H1 (cell line): Measurements from ENCODE around the gene MPHOSPH8. TPM values are rescaled to one million over a fixed set of nuclear protein-coding genes. Genes with fewer than 3 reads are reported as not detected.

Experiments used
- CTCF ChIA-PET: fragments of 300-600 bp; sonication (Branson Sonifier 250); formaldehyde crosslinking; loops from one replicate; lab custom pipeline; 2021; ENCODE audit not compliant: partially characterized antibody; lab: Charles Lee
- POLR2A ChIA-PET: fragments of 300-600 bp; sonication (Branson Sonifier 250); formaldehyde crosslinking; loops from one replicate; lab custom pipeline; 2021; ENCODE audit warnings: inconsistent platforms; ENCODE audit not compliant: partially characterized antibody; lab: Charles Lee
- DNase-seq, 2 experiments: peaks; one replicate each; pipeline versions ENCODE4 v3.0.0 to v3.0.0-alpha.2; 2010 to 2022; ENCODE audit warnings: low spot score in 2 of 2, low read depth in 1 of 2, mixed read lengths in 1 of 2
- FAIRE-seq: peaks from 2 replicates; lab custom pipeline; 2011; peaks lifted over from hg19 to GRCh38; lab: Jason Lieb, UNC
- H2AFZ ChIP-seq: 2 replicates; pipeline ENCODE4 v1.8.1; 2012; ENCODE audit warnings: low read length, inconsistent platforms
- H2AK5ac ChIP-seq: 2 replicates; pipeline ENCODE4 v1.6.1; 2013; ENCODE audit warnings: low read depth, low read length
- H2BK120ac ChIP-seq: replicated peaks from 2 replicates; pipeline ENCODE3; 2013; ENCODE audit warnings: low read depth, low read length, inconsistent platforms
- H2BK12ac ChIP-seq: 2 replicates; pipeline ENCODE4 v1.6.1; 2013; ENCODE audit warnings: low read depth, low read length
- H2BK15ac ChIP-seq: 2 replicates; pipeline ENCODE4 v1.6.1; 2013; ENCODE audit warnings: low read length
- H2BK20ac ChIP-seq: 2 replicates; pipeline ENCODE4 v1.6.1; 2013; ENCODE audit warnings: low read length
- H2BK5ac ChIP-seq: 2 replicates; pipeline ENCODE4 v1.6.1; 2013; ENCODE audit warnings: low read depth, low read length
- H3K14ac ChIP-seq: 2 replicates; pipeline ENCODE4 v1.6.1; 2013; ENCODE audit warnings: inconsistent platforms; ENCODE audit not compliant: insufficient read length
- H3K18ac ChIP-seq: 2 replicates; pipeline ENCODE4 v1.6.1; 2013; ENCODE audit warnings: low read length; ENCODE audit errors: extremely low read depth
- H3K23ac ChIP-seq: 2 replicates; pipeline ENCODE4 v1.6.1; 2013; ENCODE audit warnings: inconsistent platforms; ENCODE audit not compliant: insufficient read length
- H3K23me2 ChIP-seq: 2 replicates; pipeline ENCODE4 v1.6.1; 2013; ENCODE audit warnings: low read depth, low read length
- H3K27ac ChIP-seq: 2 replicates; pipeline ENCODE4 v1.6.1; 2011; ENCODE audit warnings: low read depth, low read length, inconsistent platforms
- H3K27me3 ChIP-seq, 4 experiments: replicated peaks in 1 of 4; 1 replicate in 1 of 4; 2 replicates in 3 of 4; pipeline versions ENCODE4 v1.6.1 to v1.8.1; 2011 to 2013; ENCODE audit warnings: low read length in 3 of 4, mild to moderate bottlenecking in 3 of 4, inconsistent platforms in 2 of 4, mixed read lengths in 2 of 4, moderate library complexity in 1 of 4; ENCODE audit not compliant: control insufficient read depth in 3 of 4, insufficient read depth in 3 of 4; ENCODE audit errors: extremely low read depth in 1 of 4
- H3K36me3 ChIP-seq, 4 experiments: 2 replicates each; pipeline versions ENCODE4 v1.6.1 to v1.8.1; 2011 to 2013; ENCODE audit warnings: mild to moderate bottlenecking in 4 of 4, low read length in 3 of 4, moderate library complexity in 2 of 4, control low read depth in 1 of 4, inconsistent platforms in 1 of 4; ENCODE audit not compliant: insufficient read depth in 4 of 4, control insufficient read depth in 2 of 4
- H3K4ac ChIP-seq: replicated peaks from 2 replicates; pipeline ENCODE3; 2013; ENCODE audit warnings: low read length, low read depth, mixed read lengths, inconsistent platforms; ENCODE audit not compliant: insufficient read length
- H3K4me1 ChIP-seq, 4 experiments: replicated peaks in 1 of 4; 1 replicate in 1 of 4; 2 replicates in 3 of 4; pipeline versions ENCODE4 v1.6.1 to v1.8.1; 2011 to 2013; ENCODE audit warnings: low read length in 3 of 4, inconsistent platforms in 2 of 4, mixed read lengths in 1 of 4; ENCODE audit not compliant: insufficient read depth in 4 of 4, control insufficient read depth in 3 of 4
- H3K4me2 ChIP-seq, 2 experiments: 2 replicates each; pipeline versions ENCODE4 v1.6.1 to v1.8.1; 2011 to 2013; ENCODE audit warnings: low read depth in 2 of 2, low read length in 2 of 2, control low read depth in 1 of 2, inconsistent platforms in 1 of 2, mild to moderate bottlenecking in 1 of 2; ENCODE audit not compliant: insufficient read depth in 1 of 2
- H3K4me3 ChIP-seq, 4 experiments: fragments of 200-600, 300-600 bp in 1 of 4; sonication (generic), shearing (Covaris generic), sonication (Bioruptor Twin) in 1 of 4; 2 replicates each; pipeline versions ENCODE4 v1.5.1 to v1.8.1; 2011 to 2016; ENCODE audit warnings: low read length in 4 of 4, low read depth in 3 of 4, control low read depth in 2 of 4, inconsistent platforms in 2 of 4, mild to moderate bottlenecking in 2 of 4, mixed read lengths in 1 of 4, moderate library complexity in 1 of 4; ENCODE audit not compliant: insufficient read depth in 2 of 4; ENCODE audit errors: extremely low read depth in 1 of 4
- H3K56ac ChIP-seq: replicated peaks from 2 replicates; pipeline ENCODE3; 2013; ENCODE audit warnings: low read depth, mild to moderate bottlenecking, mixed read lengths, low read length, inconsistent platforms; ENCODE audit not compliant: insufficient read length
- H3K79me1 ChIP-seq: 2 replicates; pipeline ENCODE4 v1.6.1; 2013; ENCODE audit warnings: low read depth, low read length, control low read depth
- H3K79me2 ChIP-seq, 2 experiments: 2 replicates each; pipeline versions ENCODE4 v1.6.1 to v1.8.1; 2012 to 2013; ENCODE audit warnings: low read length in 2 of 2, mild to moderate bottlenecking in 2 of 2, inconsistent platforms in 1 of 2; ENCODE audit not compliant: insufficient read depth in 2 of 2, control insufficient read depth in 1 of 2
- H3K9ac ChIP-seq, 4 experiments: replicated peaks in 1 of 4; 1 replicate in 1 of 4; 2 replicates in 3 of 4; pipeline versions ENCODE4 v1.6.1 to v1.8.1; 2011 to 2013; ENCODE audit warnings: low read depth in 3 of 4, low read length in 3 of 4, control low read depth in 2 of 4, mild to moderate bottlenecking in 2 of 4, moderate library complexity in 2 of 4, inconsistent platforms in 1 of 4; ENCODE audit errors: extremely low read depth in 1 of 4
- H3K9me3 ChIP-seq, 2 experiments: 2 replicates each; pipeline versions ENCODE4 v1.6.1 to v1.8.1; 2012 to 2013; ENCODE audit warnings: mild to moderate bottlenecking in 2 of 2, moderate library complexity in 2 of 2, control low read depth in 1 of 2, inconsistent platforms in 1 of 2, low read depth in 1 of 2, low read length in 1 of 2, mixed read lengths in 1 of 2; ENCODE audit not compliant: insufficient read depth in 2 of 2
- H4K20me1 ChIP-seq, 2 experiments: replicated peaks in 1 of 2; 2 replicates each; pipeline versions ENCODE3 to v1.8.1; 2011 to 2013; ENCODE audit warnings: inconsistent platforms in 2 of 2, low read length in 2 of 2, mild to moderate bottlenecking in 1 of 2; ENCODE audit not compliant: insufficient read depth in 2 of 2, control insufficient read depth in 1 of 2
- H4K5ac ChIP-seq: 2 replicates; pipeline ENCODE4 v1.6.1; 2013; ENCODE audit warnings: low read length, low read depth, mixed read lengths, inconsistent platforms; ENCODE audit not compliant: insufficient read length
- H4K8ac ChIP-seq: 2 replicates; pipeline ENCODE4 v1.8.0; 2013; ENCODE audit warnings: mild to moderate bottlenecking, moderate library complexity, low read length, inconsistent platforms; ENCODE audit not compliant: insufficient read depth; ENCODE audit errors: extremely low read depth
- H4K91ac ChIP-seq: replicated peaks from 2 replicates; pipeline ENCODE3; 2013; ENCODE audit warnings: low read length, mixed read lengths, inconsistent platforms; ENCODE audit not compliant: insufficient read length
- CTBP2 ChIP-seq: IDR thresholded peaks from 2 replicates; pipeline ENCODE4 v1.7.0; 2011; ENCODE audit warnings: borderline replicate concordance, mild to moderate bottlenecking, moderate library complexity, mixed read lengths, low read length; ENCODE audit not compliant: insufficient read depth, insufficient read length
- ZNF274 ChIP-seq: IDR thresholded peaks from 2 replicates; pipeline ENCODE4 v1.7.0; 2012; ENCODE audit warnings: low read length, borderline replicate concordance; ENCODE audit errors: extremely low read depth
- WGBS, 2 experiments: shearing (Covaris generic) in 1 of 2; methylation state at CpG; one replicate each; pipeline versions ENCODE4 v1.1.6 to v1.1.7; 2013 to 2015; ENCODE audit warnings: low lambda C conversion rate in 2 of 2, mixed read lengths in 2 of 2, inconsistent platforms in 1 of 2, low coverage in 1 of 2, missing lambda C conversion rate in 1 of 2; ENCODE audit not compliant: insufficient replicate concordance in 2 of 2, insufficient coverage in 1 of 2, insufficient read length in 1 of 2; ENCODE audit errors: extremely low coverage in 1 of 2, missing lambda C conversion rate in 1 of 2; 5-methylcytosine and 5-hydroxymethylcytosine counted together
- polyA plus RNA-seq, 7 experiments: library from polyadenylated mRNA; depleted of rRNA in 3 of 7; stranded (reverse) in 5 of 7; unstranded in 2 of 7; fragments of >200 nt in 5 of 7; fragments of 200-250 nt in 2 of 7; gene quantifications; 1 replicate in 5 of 7; 2 replicates in 1 of 7; 4 replicates in 1 of 7; pipeline versions ENCODE4 v1.2.1 to v1.2.3, GENCODE V29; 2011 to 2013; ENCODE audit warnings: missing spikeins in 2 of 7, mixed read lengths in 2 of 7
- total RNA-seq: library from RNA; stranded (reverse); fragmentation: NEBNext Ultra II Directional; extraction: Animal tissue kit (Norgen Biotek cat#: 25700); gene quantifications from 2 replicates; pipeline ENCODE4 v1.2.1, GENCODE V29; 2021

Gene MPHOSPH8
- total and polyA plus RNA-seq, 2 of the 8 experiments (the other 6 are each of a cell fraction or from before 2014, with no cell fraction given): 8.3 to 20.5 TPM

DNA sequence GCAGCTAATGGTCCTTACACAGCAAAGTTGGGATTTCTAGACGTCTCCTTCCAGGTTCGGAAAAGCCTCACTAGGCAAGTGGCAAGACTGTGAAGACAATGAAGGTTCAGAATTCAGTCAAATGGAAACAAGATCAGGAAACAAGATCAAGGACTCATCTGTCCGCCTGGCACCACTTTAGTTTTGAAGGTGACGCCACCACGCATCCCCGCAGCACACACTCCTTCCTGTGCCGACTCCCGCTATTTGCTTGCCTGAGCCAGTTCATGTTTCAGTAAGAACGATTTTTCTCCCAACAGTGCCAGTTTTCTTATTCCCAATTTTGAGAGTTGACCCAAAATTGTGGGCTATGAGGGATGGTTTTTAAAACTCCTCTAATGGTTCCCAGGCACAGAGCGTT, 41.4 kb downstream of the MPHOSPH8 start:
- no peak for FAIRE-seq
- Histone ChIP-seq H3K4me3 (no peak overlapping the region), H2BK15ac (no peak overlapping the region), H2BK20ac (no peak overlapping the region), H2AFZ (no peak overlapping the region), H3K27me3 (no peaks in the 10 kb centered on the region), H4K5ac (no peak overlapping the region), H3K14ac (no peak overlapping the region), H4K20me1 (no peaks in the 10 kb centered on the region), H3K4me1 (no peaks in the 10 kb centered on the region), H3K4me2 (no peak overlapping the region), H3K56ac (no peak overlapping the region), H4K8ac (no peak overlapping the region), H3K79me1 (0 out of 2 replicates have a peak, but pooled peaks cover 3% of the 10 kb centered on the region), H3K23me2 (no peaks in the 10 kb centered on the region), H3K4ac (no peak overlapping the region), H3K27ac (no peak overlapping the region), H3K23ac (no peak overlapping the region), H3K18ac (no peak overlapping the region), H3K9ac (no peak overlapping the region), H3K9me3 (no peaks in the 10 kb centered on the region), H2AK5ac (no peak overlapping the region), H3K79me2 (no peaks in the 10 kb centered on the region), H2BK5ac (no peak overlapping the region), H2BK12ac (no peak overlapping the region), H3K36me3 (peaks cover 6 to 60% (median 38%) of the 10 kb centered on the region in 4 experiments), H4K91ac (no peak overlapping the region), H2BK120ac (no peak overlapping the region)
- ChIA-PET CTCF (no interaction called here), POLR2A (no interaction called here)
- DNase-seq: no peak
- WGBS, 2 experiments: 91% methylated on average over 10 of the region's 10 CpGs; no CpG with 5 or more reads in 1 of the 2 experiments
- TF ChIP-seq ZNF274: no peak
- no peak for TF ChIP-seq CTBP2
